Cerebellar cortex (tissue), 1 donor: ENCODE data around the gene GOLGA6L10.
"Not testable (repeated sequence)": the region's sequence is repeated elsewhere in the genome, so short reads cannot be mapped to it uniquely, and the experiment has no call there.

Experiments used
- DNase-seq: peaks from one replicate; pipeline ENCODE4 v3.0.0-alpha.2; 2015; ENCODE audit warnings: low spot score

The GOLGA6L10 gene

DNA sequence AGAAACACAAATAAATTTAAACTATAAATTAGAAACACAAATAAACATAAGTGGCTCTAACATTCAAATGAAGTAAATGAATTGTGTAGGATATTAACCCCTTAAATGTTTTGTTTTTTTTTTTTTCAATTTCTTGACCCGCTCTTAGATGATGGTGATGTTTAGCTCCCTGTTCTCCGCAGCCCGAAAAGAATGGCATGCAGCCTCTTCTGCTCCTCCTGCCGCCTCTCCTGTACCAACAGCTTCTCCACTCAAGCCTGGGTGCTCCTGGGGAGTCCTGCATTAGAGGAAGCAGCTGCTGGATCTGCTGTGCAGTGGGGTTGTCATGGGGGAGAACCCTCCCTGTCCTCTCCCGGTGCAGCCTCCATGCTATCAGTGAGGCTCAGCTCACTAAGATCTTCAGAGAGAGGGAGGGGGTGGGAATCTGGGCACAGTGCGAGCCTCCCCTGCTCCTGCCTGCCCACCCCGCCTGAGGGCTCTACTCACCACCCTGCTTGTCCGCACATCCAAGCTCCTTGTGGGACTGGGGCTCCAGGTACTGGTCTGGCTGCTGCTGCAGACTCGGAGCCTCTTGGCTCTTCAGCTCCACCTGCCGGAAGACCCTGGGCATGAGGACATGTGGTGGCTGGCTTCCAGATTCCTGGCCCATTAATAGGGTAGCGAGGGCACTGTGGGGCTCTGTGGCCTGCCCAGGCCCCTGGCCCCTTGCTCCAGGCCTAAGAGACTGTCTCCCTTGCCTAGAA is 6.5 kb downstream of the GOLGA6L10 start:
- DNase-seq: not testable (repeated sequence)

DNA sequence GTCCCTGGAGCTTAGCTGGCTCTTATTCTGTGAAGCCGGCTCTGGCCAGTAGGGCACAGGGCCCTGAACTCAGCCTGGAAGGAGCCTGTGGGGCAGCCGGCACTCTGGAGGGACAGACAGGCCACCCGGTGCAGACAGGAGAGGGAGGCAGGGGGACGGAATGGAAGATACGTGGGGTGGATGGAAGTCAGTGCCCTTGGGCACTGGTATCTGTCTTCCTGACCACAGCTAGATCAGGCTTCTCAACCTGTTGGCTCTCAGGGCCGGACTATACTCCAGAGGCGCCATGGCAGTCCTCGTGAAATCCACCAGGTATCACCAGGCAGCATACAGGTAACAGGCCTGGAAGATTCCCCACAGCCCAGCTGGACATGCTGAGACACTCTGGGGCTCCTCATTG is 10.7 kb downstream of the GOLGA6L10 start:
- not testable (repeated sequence) for DNase-seq

DNA sequence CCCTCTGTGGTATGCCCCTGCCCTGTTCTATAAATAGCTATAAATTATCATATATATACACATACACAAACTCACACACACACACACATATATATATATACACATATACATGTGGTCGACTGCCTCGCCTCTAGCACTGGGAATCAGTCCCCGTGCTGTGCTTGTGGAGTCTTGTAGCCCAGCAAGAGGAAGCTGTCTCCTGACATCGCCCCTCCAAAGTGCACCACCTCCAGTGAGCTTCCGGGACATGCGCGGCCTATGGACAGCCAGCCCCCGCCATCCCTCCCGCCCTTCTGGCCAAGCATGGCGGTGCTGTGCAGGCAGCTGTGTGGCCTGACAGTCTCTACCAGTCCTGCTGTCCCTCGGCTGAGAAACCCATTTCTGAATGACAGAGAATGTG is 11.2 kb downstream of the GOLGA6L10 start:
- DNase-seq: not testable (repeated sequence)

DNA sequence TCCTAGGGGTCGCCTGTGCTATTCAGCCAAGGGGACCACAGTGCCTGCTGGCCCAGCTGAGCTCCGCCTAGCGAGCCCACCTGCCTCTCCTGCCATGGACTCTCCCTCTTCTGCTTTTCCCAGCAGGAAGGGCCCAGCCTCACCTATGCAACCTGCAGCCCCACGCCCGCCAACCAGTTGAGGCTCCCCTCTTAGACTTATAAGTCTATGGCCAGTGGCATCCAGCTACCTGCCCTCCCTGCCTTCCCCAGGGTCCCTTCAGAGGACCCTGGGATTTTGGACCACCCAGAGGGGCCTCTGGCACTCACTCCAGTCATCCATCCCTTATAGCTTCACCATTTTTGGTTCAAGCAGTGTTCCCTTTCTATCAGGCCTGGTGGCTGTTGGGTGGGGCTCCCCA is 12.2 kb downstream of the GOLGA6L10 start:
- not testable (repeated sequence) for DNase-seq

DNA sequence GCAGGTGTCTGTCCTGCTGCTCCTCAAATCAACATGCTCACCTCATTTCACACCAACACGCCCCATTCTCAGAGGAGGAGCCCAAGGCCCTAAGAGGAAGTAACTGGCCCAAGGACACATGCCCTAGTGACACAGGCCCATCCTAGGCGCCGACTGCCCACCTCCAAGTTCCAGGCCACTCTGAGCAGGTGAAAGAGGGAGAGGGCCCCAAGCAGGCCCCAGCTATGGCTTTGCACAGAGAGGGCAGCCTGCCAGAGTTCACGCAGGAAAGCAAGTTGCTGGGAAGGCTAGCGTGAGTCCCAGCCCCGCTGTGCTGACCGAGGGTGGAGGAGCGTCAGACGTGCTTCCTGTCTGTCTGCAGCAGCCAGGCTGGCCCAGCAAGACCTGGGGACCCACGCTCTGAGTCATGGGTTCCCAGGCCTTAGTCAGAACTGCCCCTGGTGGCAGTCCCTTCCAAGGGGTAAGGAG is 13.1 kb downstream of the GOLGA6L10 start:
- not testable (repeated sequence) for DNase-seq

DNA sequence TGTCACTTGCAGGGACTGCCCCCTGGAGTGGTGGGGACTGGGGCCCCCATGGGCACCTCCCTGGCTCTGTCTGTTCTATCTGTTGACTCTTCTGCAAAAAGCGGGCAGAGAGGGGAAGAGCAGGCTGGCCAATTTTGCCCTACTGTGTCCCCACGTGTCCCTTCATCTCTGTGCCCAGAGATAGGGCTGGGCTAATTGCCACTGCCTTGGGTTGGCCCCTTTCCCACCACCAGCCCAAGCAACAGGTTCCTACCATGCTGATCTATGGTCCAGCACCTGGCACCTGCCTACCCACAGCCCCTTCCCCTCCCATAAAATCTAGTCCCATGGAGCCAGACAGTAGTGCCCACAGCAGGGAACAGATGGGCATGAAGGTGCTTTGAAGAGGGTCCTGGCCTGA is 14.3 kb downstream of the GOLGA6L10 start:
- not testable (repeated sequence) for DNase-seq

DNA sequence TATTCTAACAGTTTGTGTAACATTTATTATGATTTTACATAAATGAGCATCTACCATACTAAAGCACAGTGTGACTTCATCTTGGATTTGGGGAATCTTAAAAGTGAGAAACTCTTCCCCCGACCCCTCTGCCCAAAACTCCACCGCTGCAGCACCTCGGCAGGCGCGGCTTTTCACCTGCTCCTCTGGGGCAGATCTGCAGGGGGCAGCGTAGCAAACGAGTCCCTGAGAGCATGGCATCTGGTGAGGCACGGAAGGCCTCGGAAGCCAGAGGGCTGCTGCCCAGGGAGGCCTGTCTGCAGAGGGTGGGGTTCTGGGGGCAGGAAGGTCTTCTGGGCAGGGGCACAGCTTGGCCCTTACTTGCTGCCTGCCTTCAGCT is 14.7 kb downstream of the GOLGA6L10 start:
- DNase-seq: not testable (repeated sequence)

DNA sequence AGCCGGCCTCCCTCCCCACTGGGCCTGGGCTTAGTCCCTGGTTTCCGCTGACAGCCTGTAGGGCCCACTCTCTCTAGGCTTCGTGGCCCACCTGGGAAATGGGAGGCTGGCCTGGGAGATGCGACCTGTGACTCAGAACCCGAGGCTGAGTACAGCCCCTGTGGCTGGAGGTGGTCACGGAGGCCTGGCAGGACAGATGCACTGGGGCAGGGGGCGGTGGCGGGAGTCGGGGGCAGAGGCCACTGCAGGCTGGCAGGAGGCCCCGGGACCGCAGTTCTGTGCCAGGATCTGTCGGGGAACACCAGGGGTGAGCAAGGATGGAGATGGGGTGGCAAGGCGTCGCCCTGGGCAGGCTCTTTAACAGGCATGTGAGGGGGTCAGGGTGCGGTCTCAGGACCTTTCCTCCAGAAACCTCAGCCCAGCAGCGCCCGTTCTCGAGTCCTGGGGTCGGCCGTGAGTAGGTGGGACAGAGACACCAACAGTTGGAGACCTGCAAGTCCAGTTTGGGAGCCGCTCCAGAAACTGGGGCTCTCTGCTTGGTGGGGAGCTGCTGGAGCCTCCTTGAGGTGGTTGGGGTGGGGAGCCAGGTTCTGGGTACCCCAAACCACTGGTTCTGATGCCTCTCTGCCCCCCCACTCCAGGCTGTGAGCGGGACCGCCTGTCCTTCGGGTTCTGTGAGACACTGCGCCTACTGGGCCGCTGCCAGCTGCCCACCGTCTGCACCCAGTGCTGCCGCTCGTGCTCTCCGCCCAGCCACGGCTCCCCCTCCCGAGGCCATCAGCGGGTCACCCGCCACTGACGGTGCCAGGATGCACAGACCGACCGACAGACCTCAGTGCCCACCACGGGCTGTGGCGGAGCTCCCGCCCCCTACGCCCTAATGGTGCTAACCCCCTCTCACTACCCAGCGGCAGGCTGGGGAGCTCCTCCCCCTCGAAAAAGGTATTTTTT is 15.4 kb downstream of the GOLGA6L10 start:
- not testable (repeated sequence) for DNase-seq

DNA sequence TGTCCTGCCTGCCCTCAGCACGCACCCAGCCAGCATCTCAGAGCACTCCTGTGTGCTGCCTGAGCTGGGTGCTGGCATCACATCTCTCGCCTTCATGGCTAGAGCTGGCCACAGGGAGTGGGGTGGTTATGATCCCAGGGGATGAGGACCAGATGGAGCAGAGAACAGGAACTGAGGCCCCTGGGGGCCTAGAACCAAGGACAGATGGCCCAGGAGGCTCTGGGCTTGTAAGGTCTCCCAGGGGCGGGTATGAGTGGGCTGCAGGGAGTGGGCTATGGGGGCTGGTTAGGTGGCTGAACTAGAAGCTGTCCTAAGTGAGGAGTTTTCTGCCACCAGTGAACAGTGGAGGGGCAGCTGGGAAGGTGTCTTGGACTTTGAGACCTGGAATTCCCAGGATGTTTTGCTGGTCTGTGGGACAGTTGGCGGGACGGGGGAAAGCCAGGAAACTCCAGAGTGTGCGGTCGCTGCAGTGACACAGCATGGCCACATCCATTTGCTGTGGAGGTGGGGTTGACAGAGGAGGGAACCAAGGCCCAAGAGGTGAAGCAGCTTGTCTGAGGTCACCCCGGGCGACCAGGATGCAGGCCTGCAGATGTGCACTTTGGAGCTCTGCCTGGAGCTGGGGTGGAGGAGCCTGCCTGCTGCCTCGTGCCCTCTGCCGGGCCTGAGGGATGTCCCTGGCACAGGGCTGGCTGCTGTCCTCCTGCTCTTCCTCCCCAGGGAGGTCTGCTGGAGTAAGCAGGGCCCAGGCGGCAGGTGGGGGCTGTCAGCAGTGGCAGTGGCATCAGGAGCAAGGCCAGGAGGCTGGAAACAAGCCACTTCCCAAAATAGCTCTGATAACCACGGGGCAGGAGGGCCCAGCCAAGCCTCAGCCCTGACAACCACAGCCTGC is 16.3 kb downstream of the GOLGA6L10 start:
- peak; percentile 36 for DNase-seq

DNA sequence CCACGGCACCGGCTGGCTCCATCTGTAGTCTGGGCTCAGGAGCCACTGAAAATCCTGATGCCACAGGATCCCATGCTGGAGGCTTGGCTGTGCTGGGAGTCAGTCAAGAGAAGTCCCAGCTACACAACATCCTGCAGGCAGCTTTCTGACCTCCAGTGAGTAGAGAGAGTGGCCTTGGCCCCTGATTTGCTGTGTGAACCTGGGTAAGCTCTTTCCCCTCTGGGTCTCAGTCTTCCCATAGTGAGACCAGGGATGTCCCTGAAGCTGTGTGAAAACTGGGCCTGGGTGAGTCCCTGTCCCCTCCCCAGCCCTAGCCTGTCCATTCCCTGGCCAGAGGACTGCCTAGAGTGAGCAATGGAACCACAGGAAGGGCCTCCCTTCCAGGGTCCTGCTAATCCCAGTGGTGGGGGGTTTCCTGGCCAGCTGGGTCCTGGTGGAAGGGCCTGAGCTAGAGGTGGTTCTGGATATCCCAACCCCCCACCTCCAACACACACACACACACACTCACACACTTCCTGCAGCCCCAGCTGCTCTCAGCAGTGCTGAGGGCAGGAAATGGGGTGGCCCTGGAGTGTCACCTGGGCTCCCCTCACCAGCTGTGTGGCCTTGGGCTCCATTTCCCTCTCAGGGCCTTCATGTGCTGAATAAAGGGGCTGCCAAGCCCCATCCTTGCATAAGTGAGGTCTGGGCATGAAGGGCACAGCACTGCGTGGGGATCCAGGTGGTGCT is 17.5 kb downstream of the GOLGA6L10 start:
- DNase-seq: not testable (repeated sequence)

DNA sequence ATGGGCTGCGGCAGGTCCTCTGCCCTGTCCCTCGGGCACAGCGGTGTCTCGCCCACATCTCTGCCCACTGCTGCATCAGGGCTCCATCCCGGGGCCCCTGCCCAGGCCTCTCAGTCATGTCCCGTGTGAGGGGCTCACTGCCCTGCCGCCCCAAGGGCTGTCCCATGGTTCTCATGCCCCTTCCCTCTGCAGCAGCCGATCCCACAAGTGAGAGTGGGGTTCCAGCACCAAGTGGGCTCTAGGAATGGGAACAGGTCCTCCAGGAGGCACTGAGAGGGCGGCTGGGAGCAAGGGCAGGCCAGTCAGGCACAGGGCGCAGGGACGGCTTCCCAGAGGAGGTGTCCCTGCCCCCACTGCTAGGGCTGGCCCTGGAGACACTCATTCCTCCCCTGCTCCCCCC is 18.4 kb downstream of the GOLGA6L10 start:
- DNase-seq: not testable (repeated sequence)

DNA sequence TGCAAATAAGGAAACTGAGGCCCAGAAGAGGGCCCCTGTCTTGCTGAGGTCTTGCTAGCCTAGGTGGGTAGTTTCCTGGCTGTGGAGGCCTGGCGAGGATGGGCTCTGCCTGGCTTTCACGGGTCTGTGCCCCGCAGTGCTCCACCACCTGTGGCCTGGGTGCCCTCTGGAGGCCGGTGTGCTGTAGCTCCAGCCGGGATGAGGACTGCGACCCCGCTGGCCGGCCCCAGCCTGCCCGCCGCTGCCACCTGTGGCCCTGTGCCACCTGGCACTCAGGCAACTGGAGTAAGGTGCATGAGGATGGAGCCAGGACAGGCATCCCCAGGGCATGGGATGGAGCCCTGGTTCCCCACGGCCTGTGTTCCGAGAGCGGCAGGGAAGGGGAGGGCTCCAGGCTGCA is 20.2 kb downstream of the GOLGA6L10 start:
- DNase-seq: not testable (repeated sequence)

DNA sequence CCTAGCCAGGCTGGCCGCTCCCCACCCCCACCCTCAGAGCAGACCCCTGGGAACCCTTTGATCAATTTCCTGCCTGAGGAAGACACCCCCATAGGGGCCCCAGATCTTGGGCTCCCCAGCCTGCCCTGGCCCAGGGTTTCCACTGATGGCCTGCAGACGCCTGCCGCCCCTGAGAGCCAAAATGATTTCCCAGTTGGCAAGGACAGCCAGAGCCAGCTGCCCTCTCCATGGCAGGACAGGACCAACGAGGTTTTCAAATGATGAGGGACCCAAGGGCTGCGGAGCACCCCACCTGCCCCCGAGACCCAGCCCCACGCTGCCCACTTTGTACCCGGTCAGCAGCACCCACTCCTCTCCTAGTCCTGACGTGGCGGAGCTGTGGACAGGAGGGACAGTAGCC is 21.9 kb downstream of the GOLGA6L10 start:
- not testable (repeated sequence) for DNase-seq

DNA sequence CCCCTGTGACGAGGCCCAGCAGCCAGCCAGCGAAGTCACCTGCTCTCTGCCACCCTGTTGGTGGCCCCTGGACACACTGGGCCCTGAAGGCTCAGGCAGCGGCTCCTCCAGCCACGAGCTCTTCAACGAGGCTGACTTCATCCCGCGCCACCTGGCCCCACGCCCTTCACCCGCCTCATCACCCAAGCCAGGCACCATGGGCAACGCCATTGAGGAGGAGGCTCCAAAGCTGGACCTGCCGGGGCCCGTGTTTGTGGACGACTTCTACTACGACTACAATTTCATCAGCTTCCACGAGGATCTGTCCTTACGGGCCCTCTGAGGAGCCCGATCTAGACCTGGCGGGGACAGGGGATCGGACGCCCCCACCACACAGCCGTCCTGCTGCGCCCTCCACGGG is 22.4 kb downstream of the GOLGA6L10 start:
- not testable (repeated sequence) for DNase-seq

DNA sequence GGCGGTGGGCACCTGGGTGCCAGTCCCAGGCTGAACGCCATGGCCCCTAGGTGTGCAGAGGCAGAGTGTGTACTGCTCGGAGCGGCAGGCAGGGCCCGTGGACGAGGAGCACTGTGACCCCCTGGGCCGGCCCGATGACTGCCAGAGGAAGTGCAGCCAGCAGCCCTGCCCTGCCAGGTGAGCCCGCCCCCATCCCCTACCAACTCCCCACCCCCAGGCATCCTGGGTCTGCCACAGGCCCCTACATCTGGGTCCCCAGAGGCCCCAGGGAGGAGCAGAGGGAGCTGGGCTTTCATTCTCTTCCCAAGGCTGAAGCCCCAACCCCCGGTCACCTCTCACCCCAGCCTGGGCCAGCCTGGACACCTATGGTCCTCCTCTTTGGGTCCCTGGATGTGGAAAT is 23.6 kb downstream of the GOLGA6L10 start:
- not testable (repeated sequence) for DNase-seq

DNA sequence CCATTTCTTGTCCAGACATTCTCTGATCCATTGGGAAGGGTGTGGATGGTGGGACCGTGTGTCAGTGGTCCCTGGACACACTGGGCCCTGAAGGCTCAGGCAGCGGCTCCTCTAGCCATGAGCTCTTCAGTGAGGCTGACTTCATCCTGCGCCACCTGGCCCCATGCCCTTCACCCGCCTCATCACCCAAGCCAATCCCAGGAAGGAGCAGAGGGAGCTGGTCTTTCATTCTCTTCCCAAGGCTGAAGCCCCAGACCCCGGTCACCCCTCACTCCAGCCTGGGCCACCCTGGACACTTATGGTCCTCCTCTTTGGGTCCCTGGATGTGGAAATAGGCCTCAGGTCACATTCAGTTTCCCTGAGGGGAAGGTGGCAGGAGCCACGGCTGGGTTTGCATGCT is 24.4 kb downstream of the GOLGA6L10 start:
- not testable (repeated sequence) for DNase-seq

DNA sequence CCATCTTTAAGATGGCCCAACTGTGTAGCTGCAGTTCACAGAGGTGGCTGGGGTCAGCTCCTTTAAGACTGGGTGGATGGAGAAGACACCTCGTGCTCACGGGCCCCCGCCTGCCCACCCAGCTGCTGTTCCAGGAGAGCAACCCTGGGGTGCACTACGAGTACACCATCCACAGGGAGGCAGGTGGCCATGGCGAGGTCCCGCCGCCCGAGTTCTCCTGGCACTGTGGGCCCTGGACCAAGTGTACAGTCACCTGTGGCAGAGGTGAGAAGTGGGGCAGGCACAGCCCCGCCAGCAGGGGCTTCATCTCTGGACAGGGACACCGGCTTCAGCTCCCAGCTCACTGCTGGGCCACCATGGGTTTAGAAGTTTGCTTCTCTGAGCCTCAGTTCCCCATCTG is 26.8 kb downstream of the GOLGA6L10 start:
- not testable (repeated sequence) for DNase-seq

DNA sequence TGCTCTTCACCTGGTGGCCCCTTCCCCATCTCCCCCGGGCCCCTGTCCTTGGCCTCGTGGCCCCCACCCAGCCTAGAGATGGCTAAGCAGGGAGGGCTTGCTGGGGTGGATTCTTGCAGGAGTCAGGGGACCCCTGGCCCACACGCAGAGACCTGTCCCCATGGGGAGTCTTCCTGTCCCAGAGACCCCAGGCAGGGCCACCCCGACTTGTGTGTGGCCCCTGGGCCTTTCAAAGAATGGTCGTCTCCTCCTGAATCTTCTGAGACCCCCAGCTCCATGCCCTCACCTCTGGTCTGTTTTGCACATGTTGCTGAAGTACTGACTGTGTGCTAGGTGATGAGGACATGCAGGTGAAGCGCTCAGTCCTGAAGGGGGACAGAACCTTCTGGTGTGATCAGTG is 28.4 kb downstream of the GOLGA6L10 start:
- DNase-seq: not testable (repeated sequence)

DNA sequence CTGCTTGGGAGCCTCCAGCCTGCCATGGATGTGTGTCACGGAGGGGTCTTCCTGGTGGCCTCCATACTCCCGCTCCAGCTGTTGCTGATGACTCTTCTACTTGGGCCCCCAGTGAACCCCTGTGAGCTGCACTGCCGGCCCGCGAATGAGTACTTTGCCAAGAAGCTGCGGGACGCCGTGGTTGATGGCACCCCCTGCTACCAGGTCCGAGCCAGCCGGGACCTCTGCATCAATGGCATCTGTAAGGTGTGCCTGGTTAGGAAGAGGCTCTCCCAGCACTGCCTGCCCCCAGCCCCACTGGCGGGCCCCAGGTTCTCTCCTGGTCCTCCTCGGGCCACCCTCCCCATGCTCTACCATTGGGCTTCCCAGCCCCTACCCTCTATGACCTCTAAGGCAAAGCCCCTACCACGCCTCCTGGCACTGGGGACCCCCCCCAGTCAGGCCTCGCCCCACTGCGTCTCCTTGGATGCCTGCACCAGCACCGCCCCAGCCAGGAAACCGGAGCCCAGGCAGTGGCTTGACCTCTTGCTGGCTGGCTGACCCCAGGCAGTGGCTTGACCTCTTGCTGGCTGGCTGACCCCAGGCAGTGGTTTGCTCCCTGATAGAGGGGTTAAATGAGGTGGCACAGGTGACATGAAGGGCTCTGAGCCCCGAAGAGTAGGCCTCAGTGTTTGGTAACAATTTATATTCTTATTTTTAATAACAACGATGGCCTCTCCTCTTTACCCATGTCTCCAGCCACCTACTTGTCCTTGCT is 29.6 kb downstream of the GOLGA6L10 start:
- not testable (repeated sequence) for DNase-seq

DNA sequence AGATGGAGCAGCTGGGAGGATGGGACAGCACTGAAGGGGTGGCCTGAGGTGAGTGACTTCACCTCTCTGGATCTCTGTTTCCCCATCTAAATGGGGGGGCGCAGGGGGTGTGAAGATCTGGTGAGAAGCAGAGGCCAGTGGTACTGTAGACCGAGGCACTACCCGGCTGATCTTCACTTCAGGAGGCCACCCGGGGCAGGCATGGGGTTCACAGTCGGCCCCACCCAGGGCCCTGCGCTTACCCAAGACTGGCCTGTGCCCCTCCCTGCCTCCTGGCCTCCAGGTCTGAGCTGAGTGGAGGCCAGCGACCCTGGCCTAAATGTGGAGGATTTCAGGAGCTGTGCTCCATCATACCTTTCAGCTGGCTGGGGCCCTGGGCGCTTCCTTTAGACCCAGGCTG is 31.0 kb downstream of the GOLGA6L10 start:
- DNase-seq: not testable (repeated sequence)
